CD4-positive, CD25-positive, alpha-beta regulatory T cell (primary cell): ENCODE results near the gene TXNL4A. TPM values are rescaled to one million over a fixed set of nuclear protein-coding genes. Genes with fewer than 3 reads are reported as not detected.
A peak's percentile ranks its signal among the peaks of the same experiment; 100 is the strongest.

ENCODE experiments used
- ATAC-seq, 2 donors: fragments of 150-1000 bp; cut with Tn5 transposase; one replicate each; pipeline ENCODE4 v1.10.0; 2021; ENCODE audit warnings: low read depth in 2 of 2, moderate number of reproducible peaks in 2 of 2, moderate library complexity in 1 of 2
- DNase-seq, 3 donors: peaks; one replicate each; pipeline versions ENCODE4 v3.0.0 to v3.0.0-alpha.2; 2012 to 2022; ENCODE audit warnings: mixed read lengths in 1 of 3
- H3K27ac ChIP-seq: one replicate; pipeline ENCODE4 v1.7.0; 2013; ENCODE audit warnings: mild to moderate bottlenecking, low read length; ENCODE audit not compliant: insufficient read depth, poor library complexity, severe bottlenecking
- H3K27me3 ChIP-seq: one replicate; pipeline ENCODE4 v1.7.0; 2013; ENCODE audit warnings: low read length; ENCODE audit not compliant: control insufficient read depth, insufficient read depth
- H3K36me3 ChIP-seq: one replicate; pipeline ENCODE4 v1.7.0; 2013; ENCODE audit warnings: mild to moderate bottlenecking, low read length, moderate library complexity; ENCODE audit not compliant: control insufficient read depth, insufficient read depth
- H3K4me1 ChIP-seq: 2 replicates; pipeline ENCODE4 v1.7.0; 2013; ENCODE audit warnings: mild to moderate bottlenecking, low read length; ENCODE audit not compliant: insufficient read depth, control insufficient read depth, poor library complexity, severe bottlenecking
- H3K4me3 ChIP-seq: one replicate; pipeline ENCODE4 v1.7.0; 2013; ENCODE audit warnings: low read depth, mild to moderate bottlenecking, low read length, moderate library complexity
- H3K9me3 ChIP-seq, 2 experiments: 1 replicate in 1 of 2; 2 replicates in 1 of 2; pipeline ENCODE4 v1.7.0; 2013; ENCODE audit warnings: low read length in 2 of 2, mild to moderate bottlenecking in 1 of 2, moderate library complexity in 1 of 2; ENCODE audit not compliant: control insufficient read depth in 2 of 2
- H3K27ac Mint-ChIP-seq, 3 donors: one replicate each; pipeline ENCODE4 v1.8.0; 2020 to 2022; ENCODE audit warnings: mild to moderate bottlenecking in 3 of 3, mixed read lengths in 3 of 3, moderate library complexity in 2 of 3
- H3K27me3 Mint-ChIP-seq: one replicate; pipeline ENCODE4 v1.8.0; 2022; ENCODE audit warnings: mild to moderate bottlenecking, mixed read lengths
- H3K36me3 Mint-ChIP-seq: one replicate; pipeline ENCODE4 v1.8.0; 2020; ENCODE audit warnings: mixed read lengths
- H3K4me1 Mint-ChIP-seq, 4 donors: one replicate each; pipeline ENCODE4 v1.8.0; 2020 to 2022; ENCODE audit warnings: mixed read lengths in 4 of 4, mild to moderate bottlenecking in 1 of 4
- H3K4me3 Mint-ChIP-seq, 4 donors: one replicate each; pipeline ENCODE4 v1.8.0; 2020 to 2022; ENCODE audit warnings: mild to moderate bottlenecking in 4 of 4, mixed read lengths in 4 of 4, moderate library complexity in 3 of 4
- H3K9me3 Mint-ChIP-seq, 7 donors: one replicate each; pipeline ENCODE4 v1.8.0; 2020 to 2022; ENCODE audit warnings: mixed read lengths in 7 of 7, mild to moderate bottlenecking in 3 of 7, moderate library complexity in 2 of 7
- polyA plus RNA-seq, 4 donors: library from polyadenylated mRNA; unstranded; fragments of 300-500 nt; fragmentation: Illumina TruSeq; gene quantifications; one replicate each; pipeline ENCODE4 v1.2.3, GENCODE V29; 2021
- total RNA-seq: library from RNA; stranded (reverse); gene quantifications from one replicate; pipeline ENCODE4 v1.2.3, GENCODE V29; 2022

TXNL4A gene
- total and polyA plus RNA-seq, 5 donors from 2014 or later = 70.5 to 216 (median 212) TPM

DNA sequence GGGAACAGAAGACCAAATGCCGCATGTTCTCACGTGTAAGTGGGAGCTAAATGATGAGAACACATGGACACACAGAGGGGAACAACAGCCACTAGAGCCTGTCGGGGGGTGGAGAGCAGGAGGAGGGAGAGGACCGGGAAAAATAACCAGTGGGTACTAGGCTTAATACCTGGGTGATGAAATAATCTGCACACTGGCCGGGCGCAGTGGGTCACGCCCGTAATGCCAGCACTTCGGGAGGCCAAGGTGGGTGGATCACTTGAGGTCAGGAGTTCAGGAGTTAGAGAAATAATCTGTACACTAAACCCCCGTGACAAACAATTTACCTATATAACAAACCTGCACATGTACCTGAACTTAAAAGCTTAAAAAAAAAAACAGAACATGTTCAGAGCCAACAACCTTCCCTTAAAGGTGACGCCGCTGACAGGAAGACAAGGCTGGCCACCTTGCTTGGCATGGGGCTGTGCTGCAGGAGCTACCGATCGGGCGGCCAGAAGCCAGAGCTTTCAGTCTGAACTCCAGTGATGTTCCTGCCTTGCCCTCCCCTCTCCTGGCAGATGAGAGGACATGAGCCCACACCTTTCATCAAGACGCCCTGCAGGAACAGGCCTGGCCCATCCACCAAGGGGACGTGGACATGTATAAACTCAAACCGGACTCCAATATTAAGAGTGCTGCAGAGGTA lies 48.1 kb downstream of the TXNL4A start:
- ATAC-seq (no peak), DNase-seq (no peak)
- Mint-ChIP-seq H3K27ac (peak overlapping the region in 2 of 3 donors; percentile 52 to 63), H3K4me1 (peaks cover 11 to 29% (median 22%) of the 10 kb centered on the region in 4 donors), H3K36me3 (peaks cover 57% of the 10 kb centered on the region), H3K27me3 (no peaks in the 10 kb centered on the region), H3K4me3 (no peak overlapping the region), H3K9me3 (peaks cover 0 to 12% (median 3%) of the 10 kb centered on the region in 7 donors)
- Histone ChIP-seq H3K27me3 (no peaks in the 10 kb centered on the region), H3K27ac (no peak overlapping the region), H3K36me3 (peaks cover 53% of the 10 kb centered on the region), H3K4me3 (no peak overlapping the region), H3K9me3 (peaks cover 0 to 19% of the 10 kb centered on the region in 2 experiments), H3K4me1 (peaks cover 9% of the 10 kb centered on the region)

GRCh38 chr18:79939096-79939495 lies 49.3 kb downstream of the TXNL4A start:
- no peak for DNase-seq
- Mint-ChIP-seq H3K4me3 (peak overlapping the region in 1 of 4 donors; percentile 27), H3K27ac (no peak overlapping the region), H3K4me1 (peaks cover 9 to 24% (median 15%) of the 10 kb centered on the region in 4 donors), H3K9me3 (peaks cover 0 to 17% (median 3%) of the 10 kb centered on the region in 7 donors), H3K36me3 (peaks cover 68% of the 10 kb centered on the region), H3K27me3 (no peaks in the 10 kb centered on the region)
- no peak overlapping the region for H3K4me3 ChIP-seq
- H3K27me3 ChIP-seq = no peaks in the 10 kb centered on the region
- ATAC-seq = no peak
- peaks cover 0 to 27% of the 10 kb centered on the region in 2 experiments for H3K9me3 ChIP-seq
- H3K36me3 ChIP-seq = peaks cover 63% of the 10 kb centered on the region
- peaks cover 2% of the 10 kb centered on the region for H3K4me1 ChIP-seq
- no peak overlapping the region for H3K27ac ChIP-seq

DNA sequence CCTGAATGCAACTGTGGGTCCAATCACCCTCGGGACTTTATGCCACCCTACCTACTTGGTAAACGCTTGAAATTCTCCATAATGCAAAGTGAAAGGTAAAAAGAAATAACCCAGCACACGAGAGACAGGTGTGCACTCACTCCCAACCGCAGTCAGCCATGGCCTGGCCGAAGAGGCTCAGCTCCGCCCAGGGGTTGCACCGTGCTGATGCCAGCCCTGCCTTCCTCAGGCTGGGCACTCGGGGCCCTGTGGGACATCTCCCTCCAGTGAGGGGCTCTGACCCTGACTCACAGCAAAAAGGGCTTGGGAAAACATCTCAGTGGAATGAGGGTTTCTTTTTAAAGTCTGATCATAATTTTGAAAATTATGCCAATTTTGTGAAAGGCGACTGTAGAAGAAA lies 50.2 kb downstream of the TXNL4A start:
- no peak overlapping the region for H3K4me3 ChIP-seq
- H3K27ac Mint-ChIP-seq = no peak overlapping the region
- H3K36me3 Mint-ChIP-seq = peaks cover 78% of the 10 kb centered on the region
- H3K4me3 Mint-ChIP-seq = no peak overlapping the region
- H3K9me3 Mint-ChIP-seq = peaks cover 2 to 23% (median 6%) of the 10 kb centered on the region in 7 donors
- peaks cover 3 to 36% of the 10 kb centered on the region in 2 experiments for H3K9me3 ChIP-seq
- no peak for ATAC-seq
- H3K27ac ChIP-seq = no peak overlapping the region
- no peaks in the 10 kb centered on the region for H3K27me3 ChIP-seq
- no peak for DNase-seq
- no peaks in the 10 kb centered on the region for H3K27me3 Mint-ChIP-seq
- no peaks in the 10 kb centered on the region for H3K4me1 ChIP-seq
- peaks cover 9 to 24% (median 15%) of the 10 kb centered on the region in 4 donors for H3K4me1 Mint-ChIP-seq
- H3K36me3 ChIP-seq = peaks cover 68% of the 10 kb centered on the region

- H3K27me3 Mint-ChIP-seq = no peaks in the 10 kb centered on the region
- peaks cover 5 to 32% (median 12%) of the 10 kb centered on the region in 7 donors for H3K9me3 Mint-ChIP-seq
- peaks cover 8 to 23% (median 14%) of the 10 kb centered on the region in 4 donors for H3K4me1 Mint-ChIP-seq
- H3K27me3 ChIP-seq = no peaks in the 10 kb centered on the region
- H3K27ac ChIP-seq = no peak overlapping the region
- no peak for ATAC-seq
- H3K9me3 ChIP-seq = peaks cover 11 to 44% of the 10 kb centered on the region in 2 experiments
- H3K4me3 Mint-ChIP-seq = no peak overlapping the region
- H3K4me1 ChIP-seq = no peaks in the 10 kb centered on the region
- peaks cover 68% of the 10 kb centered on the region for H3K36me3 ChIP-seq
- no peak overlapping the region for H3K4me3 ChIP-seq
- DNase-seq = no peak
- peaks cover 81% of the 10 kb centered on the region for H3K36me3 Mint-ChIP-seq
- no peak overlapping the region for H3K27ac Mint-ChIP-seq
Observed at GRCh38 chr18:79937103-79937860, 51.1 kb downstream of the TXNL4A start.

- H3K27me3 ChIP-seq = no peaks in the 10 kb centered on the region
- Mint-ChIP-seq H3K36me3 (peaks cover 80% of the 10 kb centered on the region), H3K27me3 (no peaks in the 10 kb centered on the region), H3K4me1 (peaks cover 5 to 18% (median 11%) of the 10 kb centered on the region in 4 donors), H3K27ac (no peak overlapping the region), H3K9me3 (peaks cover 5 to 35% (median 16%) of the 10 kb centered on the region in 7 donors), H3K4me3 (no peak overlapping the region)
- DNase-seq (no peak), ATAC-seq (no peak)
- no peak overlapping the region for H3K27ac ChIP-seq
- peaks cover 63% of the 10 kb centered on the region for H3K36me3 ChIP-seq
- H3K4me1 ChIP-seq = no peaks in the 10 kb centered on the region
- no peak overlapping the region for H3K4me3 ChIP-seq
- peaks cover 14 to 50% of the 10 kb centered on the region in 2 experiments for H3K9me3 ChIP-seq
Observed at GRCh38 chr18:79936641-79937040, 51.7 kb downstream of the TXNL4A start.

DNA sequence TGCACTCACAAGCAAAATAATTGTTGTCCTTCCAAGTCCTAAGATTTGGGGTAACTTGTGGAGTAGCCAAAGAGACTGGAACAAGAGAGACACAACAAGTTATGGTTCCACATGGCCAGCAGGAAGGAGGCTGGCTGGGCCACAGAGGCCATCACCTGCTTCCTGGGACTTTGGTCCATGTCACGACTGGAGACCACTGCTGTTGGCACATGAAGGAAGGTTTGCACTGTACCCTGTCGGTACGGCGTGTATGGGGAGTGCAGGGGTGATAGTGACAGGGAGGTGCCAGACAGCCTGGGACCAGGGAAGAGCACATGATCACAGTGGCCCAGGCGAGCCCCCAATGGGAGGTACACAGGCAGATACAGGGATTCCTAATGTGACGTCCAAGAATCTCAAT lies 52.4 kb downstream of the TXNL4A start:
- H3K27ac ChIP-seq = no peak overlapping the region
- DNase-seq (no peak), ATAC-seq (no peak)
- peaks cover 5 to 18% (median 11%) of the 10 kb centered on the region in 4 donors for H3K4me1 Mint-ChIP-seq
- peaks cover 21 to 55% of the 10 kb centered on the region in 2 experiments for H3K9me3 ChIP-seq
- no peaks in the 10 kb centered on the region for H3K27me3 Mint-ChIP-seq
- H3K36me3 ChIP-seq = peaks cover 62% of the 10 kb centered on the region
- H3K4me1 ChIP-seq = no peaks in the 10 kb centered on the region
- no peak overlapping the region for H3K4me3 Mint-ChIP-seq
- no peaks in the 10 kb centered on the region for H3K27me3 ChIP-seq
- no peak overlapping the region for H3K4me3 ChIP-seq
- H3K36me3 Mint-ChIP-seq = peaks cover 87% of the 10 kb centered on the region
- peaks cover 5 to 42% (median 21%) of the 10 kb centered on the region in 7 donors for H3K9me3 Mint-ChIP-seq
- no peak overlapping the region for H3K27ac Mint-ChIP-seq

DNA sequence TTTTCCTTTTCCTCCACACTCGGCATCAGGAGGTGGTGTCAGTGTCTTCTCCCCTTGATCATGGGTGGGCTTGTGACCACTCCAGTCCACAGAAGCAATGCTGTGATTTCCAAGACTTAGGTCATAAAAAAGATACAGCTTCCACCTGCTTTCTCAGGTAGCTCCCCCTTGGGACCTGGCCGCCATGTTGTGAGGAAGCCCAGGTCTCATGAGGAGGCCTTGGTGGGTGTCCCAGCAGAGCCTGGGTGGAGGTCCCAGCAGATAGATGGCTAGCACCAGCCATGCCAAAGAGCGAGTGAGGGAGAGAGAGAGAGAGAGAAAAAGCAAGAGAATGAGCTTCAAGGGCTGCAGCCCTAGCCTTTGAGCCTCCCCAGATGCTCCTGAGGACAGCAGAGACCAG lies 52.9 kb downstream of the TXNL4A start:
- H3K27ac Mint-ChIP-seq = no peak overlapping the region
- no peak overlapping the region for H3K4me3 Mint-ChIP-seq
- DNase-seq (no peak), ATAC-seq (no peak)
- peaks cover 5 to 18% (median 11%) of the 10 kb centered on the region in 4 donors for H3K4me1 Mint-ChIP-seq
- Histone ChIP-seq H3K36me3 (peaks cover 62% of the 10 kb centered on the region), H3K27ac (no peak overlapping the region), H3K4me1 (no peaks in the 10 kb centered on the region), H3K4me3 (no peak overlapping the region), H3K9me3 (peaks cover 24 to 55% of the 10 kb centered on the region in 2 experiments), H3K27me3 (no peaks in the 10 kb centered on the region)
- no peaks in the 10 kb centered on the region for H3K27me3 Mint-ChIP-seq
- H3K36me3 Mint-ChIP-seq = peaks cover 87% of the 10 kb centered on the region
- peaks cover 5 to 42% (median 22%) of the 10 kb centered on the region in 7 donors for H3K9me3 Mint-ChIP-seq
